ENCODE measurements around the gene CALHM2. TPM values are rescaled to one million over a fixed set of nuclear protein-coding genes. Genes with fewer than 3 reads are reported as not detected.

The CALHM2 gene
- total and polyA plus RNA-seq, 12 donors: 3.8 to 56.8 (median 34.9) TPM

DNA sequence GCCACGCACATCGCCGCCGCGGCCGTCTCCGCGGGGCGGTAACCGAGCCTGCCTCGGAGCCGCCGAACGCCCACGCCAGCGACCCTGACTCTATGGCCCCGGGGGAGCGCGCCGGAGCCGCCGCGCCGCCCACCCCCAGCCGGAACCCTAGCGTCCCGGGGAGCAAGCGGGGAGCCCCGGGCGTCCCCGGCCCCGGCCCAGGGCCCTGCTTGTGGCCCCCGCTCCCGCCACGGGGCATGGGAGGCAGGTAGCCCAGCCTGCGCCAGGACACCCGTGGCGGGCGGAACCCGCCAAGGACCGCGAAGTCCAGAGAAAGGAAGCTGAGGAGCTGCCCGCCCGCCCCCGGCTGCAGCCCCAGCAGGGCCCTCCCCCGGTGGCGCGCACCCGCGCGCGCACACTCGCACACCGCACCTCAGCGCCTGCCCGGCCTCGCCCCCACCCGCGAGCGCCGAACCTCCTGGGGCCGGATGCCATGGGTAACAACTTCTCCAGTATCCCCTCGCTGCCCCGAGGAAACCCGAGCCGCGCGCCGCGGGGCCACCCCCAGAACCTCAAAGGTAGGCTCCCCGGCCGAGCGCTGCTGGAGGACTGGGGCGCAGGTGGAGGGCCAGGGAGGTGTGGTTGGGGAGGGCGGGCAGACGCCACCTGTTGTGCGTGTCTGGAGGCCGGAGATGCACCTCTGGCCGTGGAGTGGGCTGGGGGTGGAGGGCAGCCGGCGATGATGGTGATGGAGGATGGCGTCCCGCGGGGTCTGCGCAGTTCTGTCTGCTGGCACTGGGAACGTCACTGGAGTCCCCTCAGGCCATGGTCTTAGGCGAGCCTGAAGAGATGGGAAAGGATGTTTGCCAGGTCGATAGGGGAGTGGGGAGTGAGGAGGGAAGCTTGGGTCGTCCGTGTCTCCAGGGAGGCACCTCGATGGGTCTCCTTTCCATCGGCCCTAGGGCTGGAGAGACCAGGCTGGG, 42.0 kb upstream of the CALHM2 start:
- H3K4me1 ChIP-seq (replicated peaks in 1 of 2): peaks cover 13 to 21% of the 10 kb centered on the region in 2 donors
- H3K27me3 ChIP-seq: peaks cover 9% of the 10 kb centered on the region
- peak overlapping the region in 2 of 4 donors; percentile 24 to 79 for H3K4me3 ChIP-seq
- intact Hi-C loops (cut with DNase I): no loop called here
- no peak for TF ChIP-seq POLR2A (IDR thresholded peaks at IDR 0.05)
- TF ChIP-seq, protein P1, sequence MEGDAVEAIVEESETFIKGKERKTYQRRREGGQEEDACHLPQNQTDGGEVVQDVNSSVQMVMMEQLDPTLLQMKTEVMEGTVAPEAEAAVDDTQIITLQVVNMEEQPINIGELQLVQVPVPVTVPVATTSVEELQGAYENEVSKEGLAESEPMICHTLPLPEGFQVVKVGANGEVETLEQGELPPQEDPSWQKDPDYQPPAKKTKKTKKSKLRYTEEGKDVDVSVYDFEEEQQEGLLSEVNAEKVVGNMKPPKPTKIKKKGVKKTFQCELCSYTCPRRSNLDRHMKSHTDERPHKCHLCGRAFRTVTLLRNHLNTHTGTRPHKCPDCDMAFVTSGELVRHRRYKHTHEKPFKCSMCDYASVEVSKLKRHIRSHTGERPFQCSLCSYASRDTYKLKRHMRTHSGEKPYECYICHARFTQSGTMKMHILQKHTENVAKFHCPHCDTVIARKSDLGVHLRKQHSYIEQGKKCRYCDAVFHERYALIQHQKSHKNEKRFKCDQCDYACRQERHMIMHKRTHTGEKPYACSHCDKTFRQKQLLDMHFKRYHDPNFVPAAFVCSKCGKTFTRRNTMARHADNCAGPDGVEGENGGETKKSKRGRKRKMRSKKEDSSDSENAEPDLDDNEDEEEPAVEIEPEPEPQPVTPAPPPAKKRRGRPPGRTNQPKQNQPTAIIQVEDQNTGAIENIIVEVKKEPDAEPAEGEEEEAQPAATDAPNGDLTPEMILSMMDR (IDR thresholded peaks at IDR 0.05): no peak
- no peaks in the 10 kb centered on the region for H3K9me3 ChIP-seq (replicated peaks in 1 of 3)
- WGBS, 4 donors: 3 to 8% (median 3%) methylated on average over 34 to 90 of the region's 92 CpGs; no CpG with 5 or more reads in 1 of the 4 donors
- peak in 2 of 7 donors; percentile 11 to 36 for DNase-seq
- peak overlapping the region in 1 of 5 donors; percentile 52 for H3K27ac ChIP-seq
- H3K36me3 ChIP-seq (replicated peaks in 1 of 2): no peaks in the 10 kb centered on the region

DNA sequence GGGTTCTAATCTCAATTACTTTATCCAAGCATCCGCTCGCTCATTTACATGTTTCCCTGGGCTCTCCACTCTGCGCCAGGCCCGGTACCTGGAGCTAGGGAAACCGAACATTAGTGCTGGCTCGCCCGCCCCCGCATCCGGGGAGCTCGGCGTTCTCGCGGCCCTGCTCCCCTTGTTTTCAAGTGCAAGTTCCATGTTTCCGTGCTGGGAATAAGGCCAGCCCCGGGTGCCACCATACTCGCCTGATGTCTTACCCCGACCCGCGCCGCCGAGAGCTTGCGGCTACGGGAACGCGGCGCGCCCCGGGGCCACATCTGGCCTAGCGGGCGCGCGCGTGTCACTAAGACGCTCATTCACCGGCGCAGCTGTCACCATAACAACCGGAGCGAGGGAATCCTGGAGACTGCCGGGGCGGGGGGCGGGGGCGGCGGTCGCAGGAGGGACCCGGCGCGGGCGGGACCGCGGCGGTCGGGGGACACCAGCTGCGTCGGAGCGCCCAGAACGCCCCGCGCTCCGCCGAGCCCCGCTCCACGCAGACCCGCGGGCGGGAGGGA, 41.3 kb upstream of the CALHM2 start, which contains the start of gene NEURL1:
Gene NEURL1, plus strand, starts transcription at position 344 of the 554 bp plus-strand sequence. CDS start 683 bp downstream, outside the sequence.
- 4 to 22% (median 5%) methylated on average over 14 to 65 of the region's 65 CpGs for WGBS, 4 donors
- H3K27ac ChIP-seq: peak within 1 kb of the TSS in 1 of 5 donors; percentile 52
- intact Hi-C loops (cut with DNase I): no loop called here
- peaks cover 9% of the 10 kb centered on the region for H3K27me3 ChIP-seq
- no peaks in the 10 kb centered on the region for H3K36me3 ChIP-seq (replicated peaks in 1 of 2)
- TF ChIP-seq POLR2A (IDR thresholded peaks at IDR 0.05): no peak
- TF ChIP-seq, protein P1 (IDR thresholded peaks at IDR 0.05): no peak
- peaks cover 13 to 21% of the 10 kb centered on the region in 2 donors for H3K4me1 ChIP-seq (replicated peaks in 1 of 2)
- peak in 2 of 7 donors; percentile 12 to 66 for DNase-seq
- H3K9me3 ChIP-seq (replicated peaks in 1 of 3): no peaks in the 10 kb centered on the region
- peak within 1 kb of the TSS in 2 of 4 donors; percentile 24 to 79 for H3K4me3 ChIP-seq

DNA sequence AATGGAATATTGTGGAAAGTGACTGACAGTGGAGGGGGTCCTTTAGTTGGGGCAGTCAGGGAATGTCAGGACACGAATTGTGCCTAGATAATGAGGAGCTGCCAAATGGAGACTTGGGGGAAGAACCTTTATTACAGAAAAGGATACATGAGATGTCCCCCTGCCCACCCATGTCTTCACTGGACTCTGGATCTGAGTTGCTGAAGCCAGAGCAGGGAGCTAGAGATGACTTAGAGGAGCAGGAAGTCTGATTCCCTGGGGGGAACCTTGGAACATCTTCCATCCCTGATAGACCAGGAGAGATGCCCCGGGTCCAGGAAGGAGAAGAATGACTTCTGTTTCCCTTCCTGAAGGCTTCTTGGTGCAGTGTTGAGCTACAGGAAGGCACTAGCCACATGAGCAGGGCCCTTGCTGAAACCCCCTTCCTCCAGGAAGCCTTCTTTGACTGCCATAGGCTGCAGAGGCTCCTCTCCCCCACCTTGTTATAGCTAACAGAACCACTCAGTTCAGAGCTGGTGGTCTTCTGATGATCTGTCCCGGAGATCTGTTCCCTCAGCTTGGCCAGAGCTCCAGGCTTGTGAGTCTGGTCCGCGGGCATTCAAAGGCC, 40.6 kb upstream of the CALHM2 start:
- Histone ChIP-seq H3K9me3 (replicated peaks in 1 of 3) (no peaks in the 10 kb centered on the region), H3K36me3 (replicated peaks in 1 of 2) (no peaks in the 10 kb centered on the region), H3K4me3 (no peak overlapping the region), H3K4me1 (replicated peaks in 1 of 2) (peaks cover 13 to 21% of the 10 kb centered on the region in 2 donors), H3K27ac (peak overlapping the region in 1 of 5 donors; percentile 52), H3K27me3 (peaks cover 9% of the 10 kb centered on the region)
- no peak for DNase-seq
- TF ChIP-seq POLR2A (IDR thresholded peaks at IDR 0.05): no peak
- intact Hi-C loops (cut with DNase I): no loop called here
- 74 to 93% (median 84%) methylated on average over 2 to 5 of the region's 5 CpGs for WGBS, 4 donors

DNA sequence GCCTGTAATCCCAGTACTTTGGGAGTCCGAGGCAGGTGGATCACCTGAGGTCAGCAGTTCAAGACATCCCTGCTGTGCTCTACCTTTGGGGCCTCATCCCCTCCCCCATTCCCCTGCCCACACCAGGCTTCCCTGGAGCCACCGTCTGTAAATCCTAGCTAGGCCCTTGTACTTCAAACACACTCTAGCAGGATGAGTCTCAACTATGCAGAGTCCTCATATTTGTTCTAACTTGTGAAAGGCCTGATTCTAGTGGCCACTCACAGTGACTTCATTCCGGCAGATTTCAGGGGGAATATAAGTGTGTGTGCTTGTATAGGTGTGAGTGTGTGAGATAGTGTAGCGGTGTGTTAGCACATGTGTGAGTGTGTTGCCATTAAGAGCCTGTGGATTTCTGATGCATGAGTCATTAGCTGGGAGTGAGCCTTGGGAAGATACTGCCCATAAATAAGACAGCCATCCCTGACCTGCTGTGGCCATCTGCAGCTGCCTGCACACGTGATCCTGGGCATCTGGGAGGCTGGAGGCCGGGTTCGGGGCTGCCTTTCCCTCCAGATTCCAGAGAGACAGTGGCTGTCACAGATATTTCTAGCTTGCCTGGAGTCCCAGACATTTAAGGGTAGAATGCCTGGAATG, 39.7 kb upstream of the CALHM2 start:
- Histone ChIP-seq H3K9me3 (replicated peaks in 1 of 3) (no peaks in the 10 kb centered on the region), H3K36me3 (replicated peaks in 1 of 2) (no peaks in the 10 kb centered on the region), H3K4me1 (replicated peaks in 1 of 2) (peaks cover 13 to 21% of the 10 kb centered on the region in 2 donors), H3K4me3 (no peak overlapping the region), H3K27me3 (peaks cover 9% of the 10 kb centered on the region), H3K27ac (peak overlapping the region in 1 of 5 donors; percentile 23)
- DNase-seq: peak; percentile 59 to 90 (median 77)
- 38 to 60% (median 44%) methylated on average over 7 of the region's 7 CpGs for WGBS, 4 donors
- intact Hi-C loops (cut with DNase I): no loop called here
- TF ChIP-seq, protein P1 (IDR thresholded peaks at IDR 0.05): no peak
- TF ChIP-seq POLR2A (IDR thresholded peaks at IDR 0.05): no peak
